Esophagus squamous epithelium (tissue), 5 donors: Measurements from ENCODE around the gene PTPN14. TPM values are rescaled to one million over a fixed set of nuclear protein-coding genes. Genes with fewer than 3 reads are reported as not detected.

Source experiments
- DNase-seq: peaks from one replicate; lab custom pipeline; 2025; lab: John Stamatoyannopoulos, UW
- H3K27ac ChIP-seq, 4 donors: fragments of 200-600 bp; sonication (generic); one replicate each; pipeline ENCODE4 v1.5.1; 2016 to 2019; ENCODE audit warnings: mild to moderate bottlenecking in 1 of 4
- H3K27me3 ChIP-seq, 4 donors: fragments of 200-600 bp; sonication (generic); 1 replicate in 3 of 4; 2 replicates in 1 of 4; pipeline versions ENCODE4 v1.5.1 to v1.6.0; 2017 to 2021; ENCODE audit warnings: antibody characterized with exemption in 1 of 4
- H3K36me3 ChIP-seq, 3 donors: fragments of 200-600 bp; sonication (generic); one replicate each; pipeline ENCODE4 v1.5.1; 2016 to 2019
- H3K4me1 ChIP-seq, 3 donors: fragments of 200-600 bp; sonication (generic); one replicate each; pipeline ENCODE4 v1.5.1; 2017 to 2019
- H3K4me3 ChIP-seq, 4 donors: fragments of 200-600 bp; sonication (generic); 1 replicate in 3 of 4; 2 replicates in 1 of 4; pipeline ENCODE4 v1.5.1; 2016 to 2019; ENCODE audit warnings: mild to moderate bottlenecking in 2 of 4, moderate library complexity in 1 of 4
- H3K9me3 ChIP-seq, 3 donors: fragments of 200-600 bp; sonication (generic); one replicate each; pipeline ENCODE4 v1.5.1; 2016 to 2019
- CTCF ChIP-seq, 6 experiments: fragments of 450-650 bp in 4 of 6; fragments of 200-600 bp in 2 of 6; sonication (generic) in 2 of 6; IDR thresholded peaks; one replicate each; pipeline ENCODE4 v1.5.1; 2016 to 2019; ENCODE audit warnings: antibody characterized with exemption in 6 of 6, mild to moderate bottlenecking in 4 of 6, moderate library complexity in 4 of 6
- POLR2A ChIP-seq, 4 donors: fragments of 450-650 bp; IDR thresholded peaks; one replicate each; pipeline ENCODE4 v1.6.1; 2017; ENCODE audit warnings: antibody characterized with exemption in 4 of 4, mild to moderate bottlenecking in 4 of 4, moderate library complexity in 3 of 4
- WGBS, 2 donors: methylation state at CpG; one replicate each; pipeline ENCODE4 v1.1.5; 2018; 5-methylcytosine and 5-hydroxymethylcytosine counted together
- intact Hi-C: fragments of 100-400 bp; cut with DNase I; formaldehyde crosslinking; loops from one replicate; pipeline ENCODE4 v1.15.0; 2022
- total RNA-seq, 4 donors: library from RNA; depleted of rRNA; stranded (reverse); fragments of >200 nt; gene quantifications; one replicate each; pipeline ENCODE4 v1.1.0, GENCODE V29; 2016
- donor health status: DM: yes; HTN: yes; CAD: no.

PTPN14 gene
- total RNA-seq, 4 donors from 2014 or later, result 14.4 to 28.8 (median 15.7) TPM

- WGBS, 2 donors, result 81% methylated on average over 3 of the region's 3 CpGs
- peaks cover 7 to 69% (median 24%) of the 10 kb centered on the region in 3 donors for H3K4me1 ChIP-seq
Observed at GRCh38 chr1:214474467-214474866, 76.9 kb downstream of the PTPN14 start.

GRCh38 chr1:214473862-214474261, 77.5 kb downstream of the PTPN14 start:
- no peaks in the 10 kb centered on the region for H3K27me3 ChIP-seq
- no peak overlapping the region for H3K27ac ChIP-seq
- TF ChIP-seq CTCF (IDR thresholded peaks at IDR 0.05) (no peak), POLR2A (IDR thresholded peaks at IDR 0.05) (no peak)
- H3K4me3 ChIP-seq, result no peak overlapping the region
- WGBS, 2 donors, result 89 to 94% methylated on average over 2 of the region's 2 CpGs
- DNase-seq, result no peak
- peaks cover 7 to 69% (median 24%) of the 10 kb centered on the region in 3 donors for H3K4me1 ChIP-seq
- H3K36me3 ChIP-seq, result no peaks in the 10 kb centered on the region
- H3K9me3 ChIP-seq, result no peaks in the 10 kb centered on the region
- intact Hi-C loops, result no loop called here

More at GRCh38 chr1:214474467-214474866, 76.9 kb downstream of the PTPN14 start:
- H3K27me3 ChIP-seq, result no peaks in the 10 kb centered on the region
- no peak for DNase-seq
- peak overlapping the region; percentile 6 to 83 (median 20) for H3K27ac ChIP-seq
- TF ChIP-seq POLR2A (IDR thresholded peaks at IDR 0.05), result no peak
- TF ChIP-seq CTCF (IDR thresholded peaks at IDR 0.05), result no peak
- H3K36me3 ChIP-seq, result no peaks in the 10 kb centered on the region
- H3K9me3 ChIP-seq, result no peaks in the 10 kb centered on the region
- no peak overlapping the region for H3K4me3 ChIP-seq
- intact Hi-C loops, result no loop called here

GRCh38 chr1:214473387-214473786, 78.0 kb downstream of the PTPN14 start:
- H3K4me1 ChIP-seq, result peaks cover 7 to 69% (median 24%) of the 10 kb centered on the region in 3 donors
- no peak overlapping the region for H3K4me3 ChIP-seq
- no peaks in the 10 kb centered on the region for H3K9me3 ChIP-seq
- no peaks in the 10 kb centered on the region for H3K27me3 ChIP-seq
- intact Hi-C loops, result no loop called here
- no peak for TF ChIP-seq POLR2A (IDR thresholded peaks at IDR 0.05)
- H3K36me3 ChIP-seq, result no peaks in the 10 kb centered on the region
- no peak for DNase-seq
- H3K27ac ChIP-seq, result no peak overlapping the region
- 77 to 88% methylated on average over 1 of the region's 1 CpG for WGBS, 2 donors

GRCh38 chr1:214472364-214472763, 79.0 kb downstream of the PTPN14 start:
- TF ChIP-seq CTCF (IDR thresholded peaks at IDR 0.05) (no peak), POLR2A (IDR thresholded peaks at IDR 0.05) (no peak)
- H3K36me3 ChIP-seq, result no peaks in the 10 kb centered on the region
- H3K4me3 ChIP-seq, result no peak overlapping the region
- no peaks in the 10 kb centered on the region for H3K27me3 ChIP-seq
- intact Hi-C loops, result no loop called here
- H3K9me3 ChIP-seq, result no peaks in the 10 kb centered on the region
- DNase-seq, result no peak
- H3K27ac ChIP-seq, result peak overlapping the region in 2 of 4 donors; percentile 2 to 20
- H3K4me1 ChIP-seq, result peaks cover 7 to 70% (median 20%) of the 10 kb centered on the region in 3 donors

- Histone ChIP-seq H3K9me3 (no peaks in the 10 kb centered on the region), H3K4me3 (no peak overlapping the region), H3K4me1 (peaks cover 5 to 70% (median 23%) of the 10 kb centered on the region in 3 donors), H3K36me3 (no peaks in the 10 kb centered on the region), H3K27me3 (no peaks in the 10 kb centered on the region), H3K27ac (peak overlapping the region in 1 of 4 donors; percentile 2)
- TF ChIP-seq POLR2A (IDR thresholded peaks at IDR 0.05), result no peak
- no peak for TF ChIP-seq CTCF (IDR thresholded peaks at IDR 0.05)
- DNase-seq, result no peak
- 31 to 69% methylated on average over 2 of the region's 2 CpGs for WGBS, 2 donors
- intact Hi-C loops, result no loop called here
Observed at GRCh38 chr1:214471458-214471857, 79.9 kb downstream of the PTPN14 start.

- Histone ChIP-seq H3K4me1 (peaks cover 0 to 63% (median 17%) of the 10 kb centered on the region in 3 donors), H3K27me3 (no peaks in the 10 kb centered on the region), H3K9me3 (no peaks in the 10 kb centered on the region), H3K27ac (no peak overlapping the region), H3K4me3 (no peak overlapping the region), H3K36me3 (no peaks in the 10 kb centered on the region)
- WGBS, 2 donors, result 79 to 100% methylated on average over 3 of the region's 3 CpGs
- intact Hi-C loops, result no loop called here
- TF ChIP-seq POLR2A (IDR thresholded peaks at IDR 0.05) (no peak), CTCF (IDR thresholded peaks at IDR 0.05) (no peak)
- no peak for DNase-seq
Observed at GRCh38 chr1:214470132-214470531, 81.3 kb downstream of the PTPN14 start.
